GM19468 (cell line): ENCODE data around the gene MAK.
"Not testable (repeated sequence)": the region's sequence is repeated elsewhere in the genome, so short reads cannot be mapped to it uniquely, and the experiment has no call there.

Experiments used
- ATAC-seq: cut with Tn5 transposase; IDR thresholded peaks from one replicate; pipeline ENCODE4 v1.9.1; 2021; ENCODE audit warnings: mild to moderate bottlenecking, moderate library complexity, moderate number of reproducible peaks; ENCODE audit not compliant: unreplicated experiment; ENCODE audit errors: extremely low read depth

MAK gene, protein sequence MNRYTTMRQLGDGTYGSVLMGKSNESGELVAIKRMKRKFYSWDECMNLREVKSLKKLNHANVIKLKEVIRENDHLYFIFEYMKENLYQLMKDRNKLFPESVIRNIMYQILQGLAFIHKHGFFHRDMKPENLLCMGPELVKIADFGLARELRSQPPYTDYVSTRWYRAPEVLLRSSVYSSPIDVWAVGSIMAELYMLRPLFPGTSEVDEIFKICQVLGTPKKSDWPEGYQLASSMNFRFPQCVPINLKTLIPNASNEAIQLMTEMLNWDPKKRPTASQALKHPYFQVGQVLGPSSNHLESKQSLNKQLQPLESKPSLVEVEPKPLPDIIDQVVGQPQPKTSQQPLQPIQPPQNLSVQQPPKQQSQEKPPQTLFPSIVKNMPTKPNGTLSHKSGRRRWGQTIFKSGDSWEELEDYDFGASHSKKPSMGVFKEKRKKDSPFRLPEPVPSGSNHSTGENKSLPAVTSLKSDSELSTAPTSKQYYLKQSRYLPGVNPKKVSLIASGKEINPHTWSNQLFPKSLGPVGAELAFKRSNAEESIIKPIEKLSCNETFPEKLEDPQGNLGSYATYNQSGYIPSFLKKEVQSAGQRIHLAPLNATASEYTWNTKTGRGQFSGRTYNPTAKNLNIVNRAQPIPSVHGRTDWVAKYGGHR

DNA sequence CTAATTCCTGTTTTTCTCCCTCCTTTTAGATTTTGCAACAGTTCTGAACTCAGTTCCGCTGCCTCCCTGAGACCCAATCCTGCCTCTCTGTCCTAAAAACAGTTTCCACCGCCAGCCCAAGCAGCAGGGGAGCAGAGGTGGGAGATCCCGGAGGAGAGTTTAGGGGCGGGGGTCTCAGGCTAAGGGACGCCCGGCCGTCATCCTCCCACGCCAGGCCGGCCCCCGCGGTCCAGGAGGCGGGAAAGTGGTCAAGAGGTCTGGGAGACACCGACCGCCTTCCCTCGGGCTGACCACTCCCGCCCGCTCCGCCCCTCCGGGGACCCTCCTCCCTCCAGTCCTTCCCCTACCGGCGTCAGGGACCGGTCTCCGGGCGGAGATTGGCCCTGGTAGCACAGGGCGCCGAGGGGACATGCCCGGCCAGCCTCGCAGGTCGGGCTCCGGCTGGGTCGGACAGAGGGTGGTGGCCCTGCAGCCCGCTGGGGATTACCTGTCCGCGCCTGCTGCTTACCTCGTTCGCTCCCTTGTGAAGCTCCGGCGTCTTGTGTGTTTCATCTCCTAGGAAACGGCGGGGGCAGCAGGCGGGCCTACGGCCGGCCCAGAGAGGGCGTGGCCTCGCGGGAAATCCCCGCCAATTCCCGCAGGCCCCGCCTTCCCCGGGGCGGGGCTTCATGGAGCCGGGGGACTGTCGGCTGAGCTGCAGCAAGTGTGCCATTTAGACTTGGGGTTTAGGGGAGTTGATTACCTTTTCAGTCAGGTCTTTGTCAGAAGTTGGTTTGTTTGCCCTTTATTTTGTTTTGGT is at the start of gene MAK:
Gene MAK (minus strand): TSS at position 545 of the 799 bp plus-strand sequence. CDS start 7,891 bp downstream, outside the sequence.
- ATAC-seq: peak; percentile 80

DNA sequence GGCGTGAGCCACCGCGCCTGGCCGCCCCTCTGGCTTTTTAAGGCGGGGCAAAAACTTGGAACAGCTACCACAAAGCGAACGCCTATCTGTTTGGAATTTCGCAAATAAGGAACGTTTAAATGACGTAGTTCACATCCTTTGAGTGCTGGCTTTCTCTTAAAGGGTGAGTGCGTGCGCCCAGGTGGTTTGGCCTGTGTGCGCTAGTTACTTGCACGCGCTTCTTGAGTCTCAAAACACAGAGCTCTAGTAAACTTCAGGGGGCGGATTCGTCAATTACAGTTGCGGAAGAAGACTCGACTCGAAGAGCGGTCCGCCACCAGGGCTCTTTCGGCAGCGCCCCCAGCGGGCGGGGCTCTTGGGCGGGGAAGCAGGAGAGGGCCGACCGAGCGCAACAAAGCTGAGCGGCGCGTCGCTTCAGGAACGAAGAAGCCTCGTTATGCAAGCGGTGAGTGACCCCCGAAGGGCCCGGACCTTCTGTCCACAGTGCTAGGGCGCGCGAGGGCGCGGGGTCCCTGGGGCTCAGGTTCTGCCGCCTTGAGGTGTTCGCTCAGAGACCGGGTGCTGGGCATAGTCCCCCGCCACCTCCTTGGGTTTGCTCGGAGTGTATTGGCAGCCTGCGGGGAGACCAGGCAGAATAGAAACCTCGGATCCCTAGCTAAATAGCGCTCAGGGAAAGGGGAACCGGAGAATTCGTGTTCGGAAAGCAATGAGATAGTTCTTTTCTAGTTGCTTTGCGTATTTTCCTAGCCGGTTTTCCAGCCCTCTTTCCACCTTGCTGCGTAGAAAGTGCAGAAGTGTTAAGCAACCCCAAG is 48.6 kb upstream of the MAK start, which contains the start of gene SYCP2L:
Gene SYCP2L (plus strand): TSS at position 362 of the 812 bp plus-strand sequence. CDS start 75 bp downstream, at position 437.
- no peak for ATAC-seq

- ATAC-seq: not testable (repeated sequence)
Observed at GRCh38 chr6:10886365-10886690, 48.0 kb upstream of the MAK start.

DNA sequence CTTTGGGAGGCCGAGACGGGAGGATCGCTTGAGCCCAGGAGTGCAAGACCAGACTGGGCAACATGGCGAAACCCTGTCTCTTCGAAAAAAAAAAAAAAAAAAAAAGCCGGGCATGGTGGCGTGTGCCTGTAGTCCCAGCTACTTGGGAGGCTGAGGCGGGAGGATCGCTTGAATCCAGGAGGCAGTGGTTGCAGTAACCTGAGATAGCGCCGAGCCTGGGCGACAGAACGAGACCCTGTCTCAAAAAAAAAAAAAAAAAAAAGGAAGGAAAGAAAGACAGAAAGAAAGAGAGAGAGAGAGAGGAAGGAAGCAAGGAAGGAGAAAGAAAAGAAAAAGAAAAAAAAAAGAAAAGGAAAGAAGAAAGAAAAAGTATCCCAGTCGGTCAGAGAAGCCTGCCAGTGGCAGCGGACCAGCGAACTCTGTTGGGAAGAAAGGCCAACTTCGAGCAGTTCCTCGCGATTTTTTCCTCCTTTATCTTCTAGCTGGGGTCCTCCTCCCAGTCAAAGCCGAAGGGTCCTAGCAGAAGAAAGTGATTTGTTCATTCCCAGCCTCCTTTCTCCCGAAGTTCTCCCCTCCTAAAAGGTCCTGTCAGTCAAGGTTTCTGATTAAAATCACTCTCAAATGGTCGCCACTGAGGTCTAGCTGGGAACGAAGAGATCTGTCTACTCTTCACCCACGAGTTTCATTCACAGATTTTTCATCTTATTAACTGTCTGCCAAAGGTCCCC is 46.1 kb upstream of the MAK start:
- no peak for ATAC-seq

GRCh38 chr6:10883312-10884244 is 45.2 kb upstream of the MAK start:
- no peak for ATAC-seq

DNA sequence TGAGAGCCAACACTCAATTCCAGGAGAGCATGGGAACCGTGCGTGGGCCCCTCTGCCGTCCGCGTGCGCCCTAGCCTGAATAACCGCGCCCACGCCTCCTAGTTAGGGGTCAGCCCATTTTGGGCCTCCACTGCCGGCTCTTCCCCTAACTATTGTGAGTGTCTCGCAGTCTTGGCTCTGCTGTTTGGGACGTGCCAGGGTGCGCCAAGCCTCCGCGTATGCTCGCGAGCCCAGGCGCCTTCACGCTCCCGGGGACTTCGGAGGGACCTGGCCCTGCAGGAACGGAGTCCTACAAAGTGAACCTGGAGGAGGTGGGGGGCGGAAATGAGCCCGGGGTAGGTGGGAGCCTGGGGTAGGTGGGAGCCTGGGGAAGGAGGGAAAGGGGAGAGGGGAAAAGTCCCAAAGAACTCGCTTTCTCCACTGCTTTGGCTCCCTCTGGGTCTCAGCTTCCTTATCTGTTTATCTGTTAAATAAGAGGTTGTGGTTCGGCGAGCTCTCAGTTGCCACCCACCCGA is 44.4 kb upstream of the MAK start:
- no peak for ATAC-seq

DNA sequence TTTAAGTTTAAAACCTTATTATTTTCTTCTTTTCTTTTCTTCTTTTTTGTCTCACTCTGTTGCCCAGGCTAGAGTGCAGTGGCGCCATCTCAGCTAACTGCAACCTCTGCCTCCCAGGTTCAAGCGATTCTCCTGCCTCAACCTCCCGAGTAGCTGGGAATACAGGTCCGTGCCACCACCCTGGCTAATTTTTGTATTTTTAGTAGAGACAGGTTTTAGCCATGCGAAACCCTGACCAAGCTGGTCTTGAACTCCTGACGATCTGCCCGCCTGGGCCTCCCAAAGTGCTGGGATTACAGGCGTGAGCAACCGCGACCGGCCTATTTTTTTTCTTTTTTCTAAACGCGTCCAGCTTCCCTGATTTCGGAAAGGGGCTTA is 43.9 kb upstream of the MAK start:
- not testable (repeated sequence) for ATAC-seq

DNA sequence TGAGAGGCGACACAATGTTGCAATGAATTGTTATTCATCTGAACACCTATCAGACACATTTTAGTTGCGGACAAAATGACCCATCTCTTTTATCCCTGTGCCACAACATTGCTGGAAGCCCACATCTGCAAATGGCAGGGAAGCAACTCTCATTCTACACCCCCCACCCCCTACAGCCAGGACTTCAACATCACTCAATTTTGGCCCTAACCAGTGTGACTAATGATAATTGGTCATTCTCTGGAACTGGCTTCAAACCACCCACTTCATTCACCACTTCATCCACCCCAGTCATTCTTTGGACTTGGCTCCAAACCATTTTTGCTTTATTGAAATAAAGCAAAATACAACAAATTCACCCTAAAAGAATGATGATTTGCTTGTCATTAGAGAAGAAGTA is 42.0 kb upstream of the MAK start:
- no peak for ATAC-seq

DNA sequence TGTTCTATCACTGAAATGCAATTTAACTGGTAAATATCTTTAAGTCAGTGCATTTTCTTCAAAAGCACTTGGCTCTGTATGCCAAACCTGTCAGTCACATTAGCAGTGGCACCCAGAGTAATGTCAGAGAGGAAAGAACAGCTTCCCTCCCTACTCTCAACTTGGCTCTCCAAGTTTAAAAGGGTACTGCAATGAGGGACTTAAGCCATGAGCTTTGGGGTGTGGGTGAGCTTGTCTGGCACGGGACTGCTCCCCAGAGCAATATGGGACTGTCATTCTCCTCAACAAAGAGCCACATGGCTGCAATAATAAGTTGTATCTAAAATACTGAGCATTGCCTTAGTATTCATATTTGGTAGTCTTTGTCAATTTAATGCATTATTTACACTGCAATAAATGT is 39.5 kb upstream of the MAK start:
- ATAC-seq: no peak

DNA sequence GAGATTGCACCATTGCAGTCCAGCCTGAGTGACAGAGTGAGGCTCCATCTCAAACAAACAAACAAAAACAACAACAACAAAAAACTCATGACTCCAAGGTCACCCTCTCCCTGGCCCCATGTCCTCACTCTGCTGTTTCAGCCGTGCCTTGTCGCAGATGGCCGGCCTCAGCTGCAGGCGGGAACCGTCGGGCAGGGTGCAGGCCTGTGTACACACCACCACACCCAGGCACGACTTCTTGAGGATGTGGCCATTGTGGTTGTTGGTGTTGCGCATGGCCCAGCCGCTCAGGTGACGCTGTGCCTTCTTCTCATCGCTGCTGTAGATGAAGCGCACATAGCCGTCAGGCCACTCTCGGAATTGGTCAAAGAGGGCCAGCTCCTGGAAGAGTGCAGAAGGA is 38.7 kb upstream of the MAK start:
- no peak for ATAC-seq

DNA sequence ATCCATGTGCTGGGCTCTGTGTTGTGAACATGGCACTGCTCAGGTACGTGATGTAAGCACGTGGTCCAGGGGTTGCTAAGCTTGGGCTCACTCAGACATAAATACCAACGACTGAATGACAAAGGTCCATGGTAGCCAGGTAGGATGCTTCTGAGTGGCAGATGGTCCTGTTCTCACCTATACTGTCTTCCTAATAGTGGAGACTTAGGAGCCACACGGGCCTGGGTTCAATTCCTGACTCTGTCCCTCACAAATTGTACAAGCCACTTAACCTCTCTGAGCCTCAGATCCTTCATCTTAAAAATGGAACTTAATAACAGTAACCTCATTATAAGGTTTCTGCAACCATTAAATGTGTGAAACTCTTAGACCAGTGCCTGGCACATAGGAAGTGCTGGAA is 36.7 kb upstream of the MAK start:
- ATAC-seq: no peak

DNA sequence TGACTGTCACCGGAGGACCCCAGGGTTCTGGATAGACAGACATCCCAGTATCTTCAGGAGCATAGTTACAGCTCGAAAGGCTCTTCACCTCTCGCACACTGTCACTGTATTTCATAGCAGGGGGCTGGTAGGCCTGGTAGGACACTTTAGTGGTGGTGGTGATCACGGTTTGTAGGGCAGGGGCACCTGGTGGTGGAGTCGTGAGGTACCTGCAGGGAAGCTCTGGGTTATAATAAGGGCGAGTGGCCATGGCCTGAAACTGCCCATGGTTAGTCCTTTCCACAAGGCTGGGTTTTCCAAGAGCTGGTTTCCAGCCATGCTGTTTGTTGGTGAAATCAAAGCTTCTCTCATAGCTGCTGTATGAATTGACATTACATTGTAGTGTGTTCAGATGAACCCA is 35.9 kb upstream of the MAK start:
- ATAC-seq: no peak

- ATAC-seq: no peak
Observed at GRCh38 chr6:10873374-10873773, 35.0 kb upstream of the MAK start.

GRCh38 chr6:10867952-10868351 is 29.6 kb upstream of the MAK start:
- ATAC-seq: no peak

DNA sequence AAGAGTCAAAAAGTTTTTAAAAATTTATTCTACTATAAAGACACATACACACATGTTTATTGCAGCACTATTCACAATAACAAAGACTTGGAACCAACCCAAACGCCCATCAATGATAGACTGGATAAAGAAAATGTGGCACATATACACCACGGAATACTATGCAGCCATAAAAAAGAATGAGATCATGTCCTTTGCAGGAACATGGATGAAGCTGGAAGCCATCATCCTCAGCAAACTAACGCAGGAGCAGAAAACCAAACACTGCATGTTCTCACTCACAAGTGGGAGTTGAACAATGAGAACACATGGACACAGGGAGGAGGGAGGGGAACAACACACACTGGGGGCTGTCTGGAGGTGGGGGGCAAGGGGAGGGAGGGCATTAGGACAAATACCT is 28.4 kb upstream of the MAK start:
- ATAC-seq: not testable (repeated sequence)

GRCh38 chr6:10863031-10863430 is 24.7 kb upstream of the MAK start:
- ATAC-seq: not testable (repeated sequence)

DNA sequence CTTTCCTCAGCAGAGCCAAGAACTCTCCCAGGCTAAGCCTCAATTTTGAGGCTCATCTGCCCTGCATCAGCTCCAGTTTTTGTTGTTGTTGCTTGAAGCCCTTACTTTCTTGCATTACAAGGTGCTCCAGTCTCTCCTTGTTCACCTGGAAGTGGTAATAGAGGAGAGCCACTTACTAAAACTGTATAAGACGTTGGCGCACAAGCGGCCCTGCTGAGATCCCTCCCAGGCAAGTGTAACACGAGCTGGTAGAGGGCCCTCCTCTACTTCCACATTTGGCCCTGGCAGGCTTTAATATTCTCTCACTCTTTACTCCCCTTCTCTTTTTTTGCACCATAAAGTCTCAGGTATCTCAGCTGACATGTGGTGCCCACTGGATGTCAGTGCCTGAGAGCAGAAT is 24.0 kb upstream of the MAK start:
- no peak for ATAC-seq

- no peak for ATAC-seq
Observed at GRCh38 chr6:10861086-10861485, 22.7 kb upstream of the MAK start.
